GM19455 (cell line): ENCODE measurements around the gene SLC47A2.
"Not testable (repeated sequence)": the region's sequence is repeated elsewhere in the genome, so short reads cannot be mapped to it uniquely, and the experiment has no call there.

Source experiments
- ATAC-seq: cut with Tn5 transposase; IDR thresholded peaks from one replicate; pipeline ENCODE4 v1.9.1; 2021; ENCODE audit not compliant: unreplicated experiment

Gene SLC47A2

DNA sequence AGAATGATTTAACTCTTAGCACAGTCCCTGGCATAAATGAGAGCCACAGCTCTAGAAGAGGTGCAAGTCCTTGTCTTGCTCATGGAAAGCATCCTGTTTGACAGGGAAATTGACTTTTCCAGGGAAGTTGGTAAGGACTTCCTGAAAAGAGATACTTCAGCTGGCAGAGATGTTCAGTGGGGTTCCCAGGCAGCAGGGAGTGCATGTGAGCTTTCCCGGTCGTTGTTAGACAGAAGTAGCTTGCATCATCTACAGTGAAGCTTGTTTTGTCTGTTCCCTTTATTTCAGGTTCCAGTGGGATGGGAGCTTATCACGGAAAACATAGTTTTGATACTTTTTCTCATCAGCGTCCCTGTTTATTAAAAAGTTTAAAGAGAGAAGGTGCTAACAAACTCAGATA lies 45.0 kb downstream of the SLC47A2 start:
- no peak for ATAC-seq

DNA sequence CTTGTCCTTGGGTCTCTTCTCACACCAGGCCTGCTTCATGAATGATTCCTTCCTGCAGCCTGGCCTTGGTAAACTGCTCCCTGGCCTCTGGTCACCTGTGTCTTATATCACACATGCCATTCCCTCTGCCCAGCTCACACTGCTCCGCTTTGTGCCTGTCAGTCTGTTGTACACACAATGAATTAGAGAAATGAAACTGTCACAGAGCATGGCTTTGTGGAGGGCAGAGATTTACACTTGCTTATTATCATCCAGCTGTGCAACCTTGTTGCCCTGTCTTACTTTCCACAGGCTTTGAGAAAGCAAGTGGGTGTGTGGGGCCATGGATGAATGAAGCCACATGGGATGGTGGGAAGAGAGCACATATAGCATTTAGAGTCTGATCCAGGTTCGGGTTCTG lies 45.5 kb downstream of the SLC47A2 start:
- ATAC-seq: no peak

DNA sequence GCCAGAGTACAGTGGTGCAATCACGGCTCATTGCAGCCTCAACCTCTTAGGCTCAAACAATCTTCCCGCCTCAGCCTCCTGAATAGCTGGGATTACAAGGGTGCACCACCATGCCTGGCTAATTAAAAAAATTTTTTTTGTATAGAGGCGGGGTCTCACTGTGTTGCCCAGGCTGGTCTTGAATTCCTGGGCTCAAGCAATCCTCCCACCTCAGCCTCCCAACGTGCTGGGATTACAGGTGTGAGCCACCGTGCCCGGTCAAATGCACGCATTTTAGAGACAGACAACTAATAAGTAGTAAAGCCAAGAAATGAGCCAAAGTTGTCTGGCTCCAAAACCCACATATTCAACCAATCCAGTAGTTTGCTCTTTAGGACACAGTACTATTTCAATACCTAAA lies 46.7 kb downstream of the SLC47A2 start:
- ATAC-seq: not testable (repeated sequence)

DNA sequence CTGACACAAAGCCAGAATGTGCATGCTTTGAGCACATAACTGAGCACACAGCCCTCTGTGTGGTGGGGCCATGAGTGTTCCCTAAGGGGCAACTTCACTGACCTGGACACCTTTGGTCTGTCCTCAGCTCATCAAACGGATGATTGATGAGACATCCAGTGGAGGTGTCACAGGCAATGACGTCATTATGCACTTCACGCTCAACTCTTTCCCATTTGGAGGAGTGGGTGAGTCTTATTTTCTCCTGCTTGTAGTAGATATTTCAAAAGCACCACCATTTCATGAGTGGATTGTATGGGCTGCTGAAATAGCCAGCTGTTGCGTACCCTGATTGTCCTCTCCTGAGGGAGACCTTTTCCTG lies 51.6 kb downstream of the SLC47A2 start:
- no peak for ATAC-seq

DNA sequence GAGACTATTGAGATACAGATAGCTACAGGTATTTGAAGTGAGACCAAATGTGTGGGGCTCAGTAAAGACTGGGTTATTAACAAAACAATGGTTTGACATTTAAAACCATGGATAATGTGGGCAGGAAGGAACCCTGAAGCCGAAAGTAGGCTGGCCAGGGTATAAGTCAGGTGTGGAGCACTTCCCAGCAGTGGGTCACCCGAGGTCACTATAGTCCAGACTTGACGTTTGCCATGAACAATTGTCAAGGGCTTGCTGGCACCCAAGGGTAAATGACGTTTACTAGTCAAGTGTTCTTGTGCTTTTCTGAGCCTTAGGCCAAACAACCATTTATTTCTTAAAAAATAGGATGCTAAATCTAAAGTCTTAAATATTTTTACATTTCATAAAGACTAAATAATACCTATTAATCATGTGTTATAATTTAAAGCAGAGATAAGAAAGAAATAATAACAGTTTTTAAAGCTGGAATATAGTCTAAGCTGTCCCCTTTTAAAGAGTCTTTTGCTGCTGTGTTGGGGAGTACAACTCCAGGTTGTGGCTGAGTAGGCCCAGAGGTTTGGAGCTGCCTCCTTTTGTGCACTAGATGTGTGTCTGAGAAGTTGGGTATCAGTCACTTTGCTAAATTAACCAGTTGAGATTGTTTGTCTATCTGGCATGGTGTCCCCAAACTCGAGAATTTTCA lies 52.1 kb downstream of the SLC47A2 start:
- ATAC-seq: no peak

DNA sequence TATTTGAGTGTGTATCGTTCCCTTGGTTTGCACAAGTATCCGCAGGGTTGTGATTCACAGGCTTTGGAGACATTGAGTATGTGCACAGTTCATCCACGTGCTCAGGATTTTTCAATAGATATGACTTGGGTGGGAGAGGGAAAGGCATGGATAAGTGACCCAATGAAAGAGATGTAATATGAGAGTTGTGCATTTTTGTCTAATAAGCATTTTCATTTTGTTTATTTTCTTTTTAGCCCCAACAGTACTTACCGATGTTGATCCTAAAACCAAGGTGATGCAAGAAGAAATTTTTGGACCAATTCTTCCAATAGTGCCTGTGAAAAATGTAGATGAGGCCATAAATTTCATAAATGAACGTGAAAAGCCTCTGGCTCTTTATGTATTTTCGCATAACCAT lies 53.3 kb downstream of the SLC47A2 start:
- no peak for ATAC-seq

DNA sequence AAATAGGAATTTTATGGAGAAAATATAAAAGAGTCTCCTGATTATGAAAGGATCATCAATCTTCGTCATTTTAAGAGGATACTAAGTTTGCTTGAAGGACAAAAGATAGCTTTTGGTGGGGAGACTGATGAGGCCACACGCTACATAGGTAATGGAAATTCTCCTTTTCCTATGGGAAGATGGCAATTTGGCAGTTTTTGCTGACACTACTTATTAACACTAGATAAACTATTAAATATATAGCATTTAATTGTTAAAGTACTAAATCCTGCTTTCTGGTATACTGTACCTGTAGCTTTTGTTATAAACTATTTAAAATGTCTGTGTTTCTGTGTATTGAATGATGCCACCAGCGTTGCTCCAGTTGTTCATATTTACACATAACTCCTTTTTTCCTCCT lies 55.3 kb downstream of the SLC47A2 start:
- no peak for ATAC-seq

DNA sequence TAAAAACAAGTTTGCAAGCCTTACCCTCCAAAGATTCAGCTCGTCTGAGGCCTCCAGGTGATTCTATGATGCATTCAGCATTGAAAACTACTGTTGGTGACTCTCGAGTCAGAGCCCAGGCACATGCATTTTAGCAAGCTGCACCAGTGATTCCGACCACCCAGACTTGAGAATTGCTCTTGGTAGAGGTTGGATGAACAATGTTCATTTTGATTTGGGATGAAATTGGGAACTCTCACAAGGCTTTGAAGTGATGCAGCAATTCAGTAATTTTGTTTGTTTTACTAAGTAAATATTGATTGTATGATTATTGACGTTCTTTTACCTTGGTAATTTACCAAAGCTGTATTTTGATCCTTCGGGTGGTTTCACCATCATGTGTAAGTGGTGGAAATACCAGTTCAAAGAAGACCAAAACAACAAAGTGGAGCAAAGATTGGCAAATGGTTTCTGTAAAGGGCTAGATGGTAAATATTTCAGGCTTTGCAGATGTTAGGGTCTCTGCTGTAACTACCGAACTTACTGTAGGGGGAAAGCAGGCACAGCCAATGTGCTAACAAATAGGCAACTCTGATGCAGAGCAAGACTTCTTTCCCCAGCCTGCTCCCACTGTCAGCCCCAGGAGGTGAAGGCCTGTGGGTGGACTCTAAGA lies 56.0 kb downstream of the SLC47A2 start:
- no peak for ATAC-seq

DNA sequence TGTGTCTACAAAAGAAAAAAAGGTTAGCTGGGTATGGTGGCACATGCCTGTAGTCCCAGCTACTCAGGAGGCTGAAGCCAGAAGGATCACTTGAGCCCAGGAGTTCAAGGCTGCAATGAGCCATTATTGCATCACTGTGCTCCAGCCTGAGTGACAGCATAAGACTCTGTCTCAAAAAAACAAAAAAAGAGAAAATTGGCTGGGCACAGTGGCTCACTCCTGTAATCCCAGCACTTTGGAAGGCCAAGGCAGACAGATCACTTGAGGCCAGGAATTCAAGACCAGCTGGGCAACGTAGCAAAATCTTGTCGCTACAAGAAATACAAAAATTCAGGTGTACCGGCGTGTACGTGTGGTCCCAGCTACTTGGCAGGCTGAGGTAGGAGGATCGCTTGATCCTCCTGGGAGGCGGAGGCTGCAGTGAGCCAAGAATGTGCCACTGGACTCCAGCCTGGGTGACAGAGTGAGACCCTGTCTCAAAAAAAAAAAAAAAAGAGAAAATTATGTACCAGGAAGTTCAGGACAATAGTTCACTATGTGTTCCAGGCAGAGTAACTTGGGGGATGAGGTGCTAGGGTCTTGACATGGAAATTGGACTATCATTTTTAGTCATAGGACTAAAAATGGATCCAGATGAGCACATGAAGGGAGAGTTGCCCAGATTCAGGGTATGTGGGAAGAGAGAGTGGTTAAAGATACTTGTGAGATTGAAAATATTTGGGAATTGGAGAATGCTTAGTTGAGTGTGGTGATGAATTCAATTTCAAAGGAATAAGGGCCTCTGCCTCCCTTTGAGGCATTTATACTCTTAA lies 56.8 kb downstream of the SLC47A2 start:
- ATAC-seq: no peak

DNA sequence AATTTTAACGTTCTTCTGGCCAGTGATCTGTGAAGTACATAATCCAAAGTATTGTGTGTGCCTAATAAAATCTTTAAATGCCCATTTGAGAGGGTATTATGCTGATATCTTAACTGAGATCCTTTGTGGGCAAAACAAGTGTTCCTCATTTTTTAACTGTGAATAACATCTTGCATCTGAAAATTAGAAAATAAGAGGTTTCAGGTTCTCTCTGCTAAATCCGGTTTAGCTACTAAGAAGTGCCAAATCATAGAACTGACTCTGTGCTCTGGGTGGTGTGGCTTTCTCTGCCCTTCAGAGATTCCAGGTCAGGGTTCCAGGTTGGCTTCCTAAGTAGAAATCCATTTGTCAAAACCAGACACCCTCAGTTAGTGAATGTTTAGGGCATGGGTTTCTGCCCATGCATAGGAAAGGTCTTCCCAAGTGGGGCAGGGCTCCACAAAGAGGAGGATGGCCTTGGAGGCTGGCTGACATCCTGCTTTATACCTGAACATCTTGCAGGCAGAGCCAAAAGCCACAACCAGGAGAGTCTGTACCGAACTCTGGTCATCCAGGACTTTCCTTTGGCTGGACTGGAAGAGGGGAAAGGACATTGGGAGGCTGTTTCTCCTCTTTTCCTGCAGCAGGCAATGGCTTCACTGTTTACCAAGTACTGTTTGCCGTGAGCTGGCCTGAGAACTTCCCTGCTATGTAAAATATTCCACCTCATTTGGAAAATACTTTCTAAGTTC lies 59.4 kb downstream of the SLC47A2 start:
- ATAC-seq: no peak

DNA sequence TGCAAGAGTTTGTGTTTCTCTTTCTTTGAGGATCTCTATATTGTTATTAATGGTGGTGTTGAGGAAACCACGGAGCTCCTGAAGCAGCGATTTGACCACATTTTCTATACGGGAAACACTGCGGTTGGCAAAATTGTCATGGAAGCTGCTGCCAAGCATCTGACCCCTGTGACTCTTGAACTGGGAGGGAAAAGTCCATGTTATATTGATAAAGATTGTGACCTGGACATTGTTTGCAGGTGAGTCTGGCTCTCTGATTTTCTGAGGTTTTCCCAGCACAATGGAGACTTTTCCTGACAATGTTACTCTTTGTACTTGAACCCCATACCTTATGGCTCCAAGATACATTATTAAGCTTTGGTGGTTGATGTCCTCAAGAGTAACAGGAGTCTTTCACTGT lies 60.0 kb downstream of the SLC47A2 start:
- no peak for ATAC-seq

DNA sequence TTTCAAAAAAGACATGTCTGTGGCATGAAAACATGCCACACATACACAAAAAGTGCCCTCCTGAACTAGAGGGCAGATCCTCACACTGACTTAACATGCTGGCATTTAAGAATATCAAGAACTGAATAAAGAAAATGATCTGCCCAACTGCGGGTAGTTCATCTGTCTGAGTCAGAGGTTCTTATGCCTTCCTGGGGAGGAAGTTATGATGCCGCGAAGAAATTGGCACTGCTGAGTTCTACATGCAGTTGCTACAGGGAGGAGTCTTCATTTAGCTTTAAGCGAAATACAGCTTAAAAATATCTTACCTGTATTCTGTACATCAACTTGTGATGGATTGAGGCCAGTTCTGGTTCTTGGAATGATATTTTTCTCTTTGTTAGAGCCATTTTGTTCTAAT lies 61.5 kb downstream of the SLC47A2 start:
- ATAC-seq: no peak

DNA sequence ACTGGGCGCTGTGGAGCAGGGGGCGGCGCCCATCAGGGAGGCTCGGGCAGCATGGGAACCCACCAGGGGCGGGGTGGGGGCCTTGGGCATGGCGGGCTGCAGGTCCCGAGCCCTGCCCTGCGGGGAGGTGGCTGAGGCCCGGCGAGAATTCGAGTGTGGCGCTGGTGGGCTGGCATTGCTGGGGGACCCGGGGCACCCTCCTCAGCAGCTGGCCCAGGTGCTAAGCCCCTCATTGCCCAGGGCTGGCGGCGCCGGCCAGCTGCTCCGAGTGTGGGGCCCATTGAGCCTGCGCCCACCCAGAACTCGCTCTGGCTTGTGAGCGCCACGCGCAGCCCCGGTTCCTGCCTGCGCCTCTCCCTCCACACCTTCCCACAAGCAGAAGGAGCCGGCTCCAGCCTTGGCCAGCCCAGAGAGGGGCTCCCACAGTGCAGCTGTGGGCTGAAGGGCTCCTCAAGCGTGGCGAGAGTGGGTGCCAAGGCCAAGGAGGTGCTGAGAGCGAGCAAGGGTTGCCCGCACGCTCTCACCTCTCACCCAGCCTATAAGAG lies 62.0 kb downstream of the SLC47A2 start:
- ATAC-seq: no peak

DNA sequence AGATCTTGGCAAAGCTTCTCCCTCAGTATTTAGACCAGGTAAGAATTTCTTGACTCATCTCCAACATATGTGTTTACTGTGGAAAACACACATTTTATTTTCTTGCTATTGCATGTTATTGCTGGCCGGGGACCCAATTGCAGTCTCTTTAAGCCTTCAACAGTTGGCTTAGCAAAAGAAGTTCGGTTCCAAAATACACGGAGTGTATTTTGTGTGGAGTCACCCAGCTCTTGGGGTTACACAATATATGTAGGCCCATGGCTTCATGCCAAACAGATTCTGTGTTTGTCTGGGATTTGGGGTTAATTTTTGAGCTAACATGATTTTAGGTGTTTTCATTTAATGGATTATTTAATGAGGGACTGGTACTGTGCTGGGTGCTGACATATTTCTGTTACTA lies 63.8 kb downstream of the SLC47A2 start:
- ATAC-seq: no peak

DNA sequence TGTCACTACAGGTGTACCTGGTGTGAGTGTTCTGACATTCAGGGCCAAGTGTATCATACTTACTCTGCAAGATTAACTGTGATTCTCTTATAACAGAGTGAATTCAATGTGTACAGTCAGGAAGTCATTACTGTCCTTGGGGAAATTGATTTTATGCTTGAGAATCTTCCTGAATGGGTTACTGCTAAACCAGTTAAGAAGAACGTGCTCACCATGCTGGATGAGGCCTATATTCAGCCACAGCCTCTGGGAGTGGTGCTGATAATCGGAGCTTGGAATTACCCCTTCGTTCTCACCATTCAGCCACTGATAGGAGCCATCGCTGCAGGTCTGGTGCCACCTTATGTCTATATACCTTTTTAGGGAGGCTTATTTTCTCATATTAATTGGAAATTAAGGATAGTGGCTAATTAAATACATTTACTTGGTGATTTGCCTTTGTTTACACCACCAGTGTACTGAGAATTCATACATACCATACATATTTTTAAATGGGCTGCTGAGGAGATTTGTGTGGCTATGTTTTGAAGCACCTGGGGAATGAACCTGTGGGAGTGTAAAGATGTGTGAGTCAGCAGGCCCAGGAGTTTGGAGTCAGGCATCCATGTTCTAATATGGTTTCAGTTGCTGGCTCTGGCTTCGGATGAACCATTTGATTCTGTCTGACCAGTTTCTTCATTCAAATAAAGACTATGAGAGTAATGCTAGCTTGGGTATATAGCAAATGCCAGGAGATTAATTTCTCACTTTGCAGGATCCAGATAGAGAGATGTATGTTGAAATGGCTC lies 64.7 kb downstream of the SLC47A2 start:
- ATAC-seq: no peak

DNA sequence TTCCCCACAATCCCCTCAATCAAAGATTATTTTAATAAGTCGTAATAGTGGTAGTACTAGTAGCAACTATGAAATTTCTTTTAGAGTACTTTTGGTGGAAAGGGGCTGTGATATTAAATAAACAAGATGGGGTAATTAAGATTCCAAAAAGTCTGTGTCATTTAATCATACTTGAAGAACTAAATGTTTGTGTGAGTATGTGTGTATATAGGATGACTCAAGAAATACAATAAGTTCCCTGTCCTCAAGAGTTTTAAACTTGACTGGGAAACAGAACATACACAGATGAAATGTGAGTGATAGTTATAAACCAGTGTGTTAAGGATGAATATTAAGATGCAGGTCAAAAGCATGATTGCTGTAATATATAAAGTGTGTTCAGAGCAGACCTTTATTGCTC lies 65.6 kb downstream of the SLC47A2 start:
- no peak for ATAC-seq

DNA sequence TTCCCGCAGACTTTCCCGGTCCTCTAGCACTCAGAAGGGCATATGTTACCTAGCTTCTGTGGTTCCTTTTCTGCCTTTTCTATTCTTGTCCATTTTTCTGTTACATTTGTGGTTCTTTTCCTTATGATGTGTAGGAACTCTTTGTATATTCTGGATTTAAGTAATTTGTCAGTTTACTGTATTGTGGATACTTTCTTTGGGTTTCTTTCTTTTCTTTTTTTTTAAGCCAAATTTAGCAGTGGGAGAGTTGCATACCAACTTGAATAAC lies 67.2 kb downstream of the SLC47A2 start:
- no peak for ATAC-seq

DNA sequence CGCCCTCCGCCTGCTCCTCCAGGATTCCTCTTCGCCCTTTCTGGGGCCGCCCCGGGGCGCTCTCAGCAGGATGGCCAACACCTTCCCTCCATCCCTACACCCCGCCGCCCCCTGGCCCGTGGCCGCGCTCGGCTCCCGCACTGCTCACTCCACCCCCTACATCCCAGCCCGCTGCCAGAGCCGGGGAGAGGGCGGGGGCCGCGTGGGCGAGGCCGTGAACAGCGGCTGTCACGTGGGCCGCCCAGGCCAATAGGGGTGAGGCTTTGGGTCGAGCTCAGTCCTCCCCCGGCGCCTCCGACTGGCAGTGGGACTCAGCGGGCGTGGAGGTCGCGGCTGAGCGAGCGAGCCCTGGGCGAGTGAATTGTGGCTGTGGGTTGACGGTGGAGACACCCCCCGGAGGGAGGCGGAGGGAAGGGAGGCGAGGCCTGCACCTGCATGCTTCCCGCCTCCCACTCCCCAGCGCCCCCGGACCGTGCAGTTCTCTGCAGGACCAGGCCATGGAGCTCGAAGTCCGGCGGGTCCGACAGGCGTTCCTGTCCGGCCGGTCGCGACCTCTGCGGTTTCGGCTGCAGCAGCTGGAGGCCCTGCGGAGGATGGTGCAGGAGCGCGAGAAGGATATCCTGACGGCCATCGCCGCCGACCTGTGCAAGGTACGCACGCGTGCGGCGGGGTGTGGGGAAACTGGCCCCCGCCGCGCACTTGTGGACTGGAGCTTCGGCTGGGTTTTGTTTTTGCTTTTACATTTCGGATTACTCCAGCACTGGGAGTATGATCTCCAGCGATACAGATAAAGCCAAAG lies 67.7 kb downstream of the SLC47A2 start, which contains the start of gene ALDH3A2:
ALDH3A2 (plus strand) TSS at position 277 of the 799 bp plus-strand sequence; CDS start at position 498, 221 bp downstream.
- peak; percentile 92 for ATAC-seq

DNA sequence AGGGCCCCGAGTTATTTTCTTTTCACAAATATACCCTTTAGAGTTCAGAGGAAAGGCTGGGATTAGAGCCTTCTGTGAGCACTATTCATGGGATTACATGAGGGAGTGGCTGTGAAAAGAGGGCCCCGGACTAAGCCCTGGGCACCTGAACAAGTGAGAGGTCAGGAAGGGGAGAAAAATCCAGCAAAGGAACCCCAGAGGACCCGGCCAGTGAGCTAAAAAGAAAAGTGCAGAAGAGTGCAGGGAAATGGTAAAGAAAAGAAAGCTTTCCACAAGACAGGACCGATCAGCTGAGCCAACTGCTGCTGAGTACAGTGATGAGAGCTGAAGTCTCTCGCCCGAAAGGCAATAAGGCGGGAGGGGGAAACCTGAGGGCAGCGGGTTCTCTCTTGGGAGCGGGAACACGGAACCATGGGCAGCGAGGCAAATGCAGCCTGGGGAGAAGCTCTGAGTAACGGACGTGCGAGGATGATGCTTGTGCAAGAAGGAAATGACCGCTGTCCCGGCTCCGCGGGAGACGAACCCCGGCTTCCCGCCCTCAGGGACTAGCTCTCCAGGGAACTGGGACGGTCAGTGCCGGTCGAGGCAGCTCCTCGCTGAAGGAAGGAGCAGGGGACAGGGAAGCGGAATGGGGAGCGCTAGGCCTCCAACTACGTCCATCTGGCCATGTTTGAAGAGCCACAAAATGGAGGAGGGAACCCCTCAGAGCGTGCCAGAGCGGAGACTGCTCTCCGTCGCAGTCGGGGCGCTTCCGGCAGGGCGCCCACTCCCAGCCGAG lies 68.5 kb downstream of the SLC47A2 start:
- peak; percentile 38 for ATAC-seq
